GM19468 (cell line): ENCODE results near the gene BCR.

Experiments
- ATAC-seq: cut with Tn5 transposase; IDR thresholded peaks from one replicate; pipeline ENCODE4 v1.9.1; 2021; ENCODE audit warnings: mild to moderate bottlenecking, moderate library complexity, moderate number of reproducible peaks; ENCODE audit not compliant: unreplicated experiment; ENCODE audit errors: extremely low read depth

Gene BCR

DNA sequence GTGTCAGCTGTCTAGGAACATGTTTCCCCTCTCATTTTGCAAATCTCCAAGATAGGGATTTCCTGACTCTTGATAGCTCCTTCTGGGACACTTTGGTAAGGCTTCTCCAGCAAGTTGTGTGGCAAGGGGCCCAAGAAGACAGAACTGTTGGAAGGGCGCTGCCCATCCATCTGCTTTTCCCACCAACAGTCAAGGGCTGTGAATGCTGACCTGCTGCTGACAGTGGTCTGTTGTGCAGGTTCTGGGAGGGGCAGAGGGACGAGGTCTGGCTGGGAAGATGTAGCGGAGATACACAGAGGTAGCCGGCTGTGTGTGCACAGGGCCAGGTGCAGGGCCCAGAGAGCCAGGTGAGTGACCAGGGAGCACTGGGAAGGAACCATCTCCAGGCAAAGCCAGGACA lies 12.2 kb downstream of the BCR start:
- ATAC-seq, result no peak

DNA sequence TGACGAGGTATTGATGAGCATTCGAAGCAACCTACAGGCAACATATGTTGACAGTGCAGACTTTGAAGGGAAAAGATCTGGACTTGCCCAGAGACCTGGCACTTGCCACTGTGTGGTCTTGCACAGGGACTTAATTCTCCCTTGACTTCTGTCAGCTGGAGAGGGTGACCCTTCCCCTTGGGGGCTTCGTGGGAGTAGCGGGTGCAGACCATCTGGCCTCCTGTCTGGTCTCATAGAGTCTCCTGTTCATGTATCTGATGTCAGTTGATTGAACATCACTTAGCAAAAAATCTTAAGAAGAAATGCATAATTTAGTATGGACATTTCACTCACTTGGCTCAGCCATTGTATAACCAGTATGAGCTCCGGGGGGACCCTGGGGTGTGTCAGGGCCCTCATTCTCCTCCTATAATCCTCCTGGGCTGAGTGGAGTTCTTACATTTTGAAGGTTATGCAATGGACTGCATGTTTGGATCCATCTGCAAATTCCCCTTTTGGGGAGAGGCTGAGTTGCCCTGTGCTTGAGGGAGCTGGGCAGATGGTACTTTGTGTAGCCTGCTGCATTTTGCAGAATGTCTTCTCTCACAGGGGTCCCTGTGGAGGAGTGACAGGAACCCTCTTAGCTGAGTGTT lies 13.0 kb downstream of the BCR start:
- no peak for ATAC-seq

DNA sequence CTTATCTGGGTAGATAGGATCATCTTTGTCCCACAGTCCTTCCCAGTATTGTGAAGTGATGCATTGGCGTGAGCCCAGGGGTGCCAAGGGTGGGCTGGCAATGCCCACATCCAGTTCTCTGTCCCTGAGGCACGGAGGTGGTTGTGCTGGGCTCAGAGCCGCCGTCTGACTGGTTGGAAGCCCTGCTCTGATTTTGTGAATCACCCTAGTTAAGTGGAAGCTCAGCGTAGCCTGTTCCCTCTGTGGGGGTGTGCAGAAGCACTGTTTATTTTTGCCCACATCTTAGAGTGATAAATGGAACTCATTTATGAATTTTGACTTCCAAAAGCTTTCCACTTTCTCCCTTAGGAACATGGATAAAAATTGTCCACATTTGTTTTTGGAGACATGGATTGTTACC lies 13.6 kb downstream of the BCR start:
- ATAC-seq, result no peak

DNA sequence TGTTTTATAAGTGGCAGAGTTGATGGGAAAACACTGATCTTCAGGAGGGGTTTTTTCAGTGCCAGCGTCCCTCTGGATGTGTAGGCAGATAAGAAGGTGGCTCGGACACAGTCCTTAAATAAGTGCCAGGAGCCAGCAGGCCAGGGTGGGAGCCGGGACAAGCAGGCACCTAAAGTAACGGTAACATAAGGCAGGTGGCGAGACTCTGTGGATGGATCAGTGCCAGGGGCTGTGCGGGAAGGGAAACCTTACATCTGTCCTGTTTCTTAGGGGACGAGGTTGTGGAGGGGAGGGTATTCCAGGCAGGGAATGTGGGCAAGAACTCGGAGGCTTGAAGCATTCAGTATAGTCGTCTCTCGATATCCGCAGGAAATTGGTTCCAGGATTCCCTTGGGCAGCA lies 15.9 kb downstream of the BCR start:
- no peak for ATAC-seq

DNA sequence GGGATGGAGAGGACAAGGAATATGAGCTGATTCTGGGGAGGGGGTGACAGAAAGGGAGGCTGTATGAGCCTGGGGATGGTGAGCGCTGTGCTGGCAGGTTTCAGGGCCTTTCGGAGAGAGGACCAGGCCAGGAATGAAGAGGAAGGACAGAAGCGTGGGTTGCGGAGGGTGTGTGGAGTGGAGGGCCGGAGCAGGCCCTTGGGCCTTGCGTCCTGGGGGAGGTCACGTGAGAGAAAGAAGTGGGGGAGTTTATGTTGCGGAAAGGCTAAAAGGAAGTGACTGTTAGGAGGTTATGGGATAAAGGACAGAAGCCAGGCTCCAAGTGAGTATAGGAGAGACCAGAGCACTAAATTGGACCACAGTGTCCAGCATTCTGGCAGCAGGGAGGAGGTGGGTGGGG lies 17.5 kb downstream of the BCR start:
- ATAC-seq, result no peak

DNA sequence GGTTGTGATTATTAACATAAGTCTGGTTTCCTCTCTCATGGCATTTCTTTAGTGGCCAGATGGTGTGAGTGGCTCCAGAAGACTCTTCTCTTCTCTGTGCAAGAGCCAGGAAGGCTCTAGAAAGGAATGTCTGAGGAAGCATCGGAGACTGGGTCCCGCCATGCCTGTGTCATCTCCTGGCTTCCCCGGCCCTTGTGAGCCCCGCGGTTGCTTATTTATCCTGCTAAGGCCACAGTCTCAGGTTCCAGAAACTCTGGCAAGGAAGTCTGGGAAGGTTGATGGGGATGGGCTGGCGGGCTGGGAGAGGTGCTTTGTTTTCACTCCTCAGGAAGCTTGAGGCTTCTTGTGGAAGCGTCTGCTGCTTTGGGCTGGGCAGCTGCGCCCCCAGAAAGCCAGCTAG lies 18.9 kb downstream of the BCR start:
- no peak for ATAC-seq

DNA sequence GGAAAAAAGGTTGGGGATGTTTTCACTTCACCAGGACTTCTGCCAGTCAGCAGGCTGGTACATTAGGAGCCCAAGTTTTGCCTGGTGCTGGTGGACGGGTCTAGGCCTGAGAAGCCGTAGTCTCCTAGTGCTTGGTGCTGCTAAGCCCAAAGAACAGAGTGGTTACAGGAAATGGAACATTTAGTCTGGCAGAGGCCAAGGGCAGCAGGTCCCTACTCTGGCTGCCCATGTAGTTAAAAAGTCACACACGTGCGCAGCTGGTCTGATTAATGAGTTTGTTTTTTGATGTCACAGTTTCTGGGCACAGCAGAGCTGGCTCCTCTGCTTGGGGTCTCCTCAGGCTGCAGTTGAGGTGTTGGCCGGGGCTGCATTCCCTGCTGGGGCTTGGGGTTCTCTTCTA lies 20.6 kb downstream of the BCR start:
- no peak for ATAC-seq

DNA sequence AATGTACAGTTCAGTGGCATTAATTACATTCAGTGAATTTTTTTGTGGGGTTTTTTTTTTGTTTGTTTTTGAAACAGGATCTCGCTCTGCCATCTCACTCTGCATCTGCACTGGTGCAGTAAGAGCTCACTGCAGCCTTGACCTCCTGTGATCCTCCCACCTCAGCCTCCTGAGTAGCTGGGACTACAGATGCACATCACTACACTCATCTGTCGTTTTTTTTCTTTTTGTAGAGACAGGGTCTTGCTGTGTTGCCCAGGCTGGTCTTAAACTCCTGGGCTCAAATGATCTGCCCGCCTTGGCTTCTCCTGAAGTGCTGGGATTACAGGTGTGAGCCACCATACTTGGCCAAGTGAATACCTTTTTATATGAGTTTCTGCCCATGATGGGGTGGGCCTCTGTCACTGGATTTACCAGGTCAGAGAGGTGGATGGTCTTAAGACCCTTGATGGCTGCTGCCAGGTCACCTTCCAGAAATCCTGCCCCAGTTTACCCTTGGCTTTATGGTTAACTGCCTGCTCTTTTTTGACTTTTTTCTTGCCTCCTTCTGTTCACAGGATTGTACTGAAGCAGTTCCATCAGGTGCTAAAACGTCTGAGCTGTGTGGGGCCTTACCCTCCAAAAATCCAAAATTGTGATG lies 22.6 kb downstream of the BCR start:
- ATAC-seq, result no peak

DNA sequence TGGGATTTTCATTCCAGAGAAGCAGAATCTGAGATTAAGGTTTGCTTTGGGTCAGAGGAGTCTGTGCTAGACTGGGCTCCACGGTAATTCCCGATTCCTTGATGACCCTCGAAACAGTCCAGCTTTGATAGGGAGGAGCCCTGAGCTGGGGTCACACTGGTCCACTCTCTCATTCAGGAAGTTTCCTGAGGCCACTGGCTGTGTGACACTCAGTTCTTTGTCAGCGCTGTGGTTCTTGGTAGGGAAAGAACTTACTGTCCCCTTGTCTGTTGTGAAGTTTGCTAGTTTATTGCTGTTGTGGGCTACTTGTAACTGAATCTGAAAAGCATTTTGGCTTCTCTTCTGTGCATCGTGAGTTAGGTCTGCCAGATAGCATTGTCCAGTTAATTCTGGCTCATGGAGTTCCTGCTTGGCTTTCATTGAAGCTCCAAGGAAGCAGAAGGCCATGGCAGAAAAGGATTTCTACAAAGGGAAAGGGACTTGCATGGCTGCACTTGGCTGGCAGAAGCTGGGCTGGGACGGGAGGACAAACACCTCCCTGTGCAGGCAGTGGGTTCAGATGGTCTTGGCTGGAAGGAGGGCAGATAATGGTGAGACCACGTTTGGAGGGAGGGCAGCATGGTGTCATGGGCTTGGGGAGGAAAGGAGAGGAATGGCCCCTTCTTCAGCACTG lies 23.3 kb downstream of the BCR start:
- ATAC-seq, result no peak

DNA sequence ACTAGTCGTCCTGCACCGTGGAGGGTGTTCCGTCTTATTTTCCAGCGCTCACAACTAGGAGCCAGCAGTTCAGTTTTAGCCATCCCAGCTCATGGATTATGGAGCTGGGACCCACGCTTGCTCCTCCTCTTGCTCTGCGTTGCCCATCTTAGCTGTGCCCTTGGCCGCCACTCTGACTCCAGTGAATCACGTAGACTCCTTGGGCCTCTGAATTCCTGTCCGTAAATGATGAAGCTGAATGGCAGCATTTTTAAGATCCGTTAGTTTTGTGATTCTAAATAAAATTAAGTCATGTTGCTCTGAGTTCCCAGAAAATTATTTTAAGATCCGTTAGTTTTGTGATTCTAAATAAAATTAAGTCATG lies 23.8 kb downstream of the BCR start:
- ATAC-seq, result no peak

DNA sequence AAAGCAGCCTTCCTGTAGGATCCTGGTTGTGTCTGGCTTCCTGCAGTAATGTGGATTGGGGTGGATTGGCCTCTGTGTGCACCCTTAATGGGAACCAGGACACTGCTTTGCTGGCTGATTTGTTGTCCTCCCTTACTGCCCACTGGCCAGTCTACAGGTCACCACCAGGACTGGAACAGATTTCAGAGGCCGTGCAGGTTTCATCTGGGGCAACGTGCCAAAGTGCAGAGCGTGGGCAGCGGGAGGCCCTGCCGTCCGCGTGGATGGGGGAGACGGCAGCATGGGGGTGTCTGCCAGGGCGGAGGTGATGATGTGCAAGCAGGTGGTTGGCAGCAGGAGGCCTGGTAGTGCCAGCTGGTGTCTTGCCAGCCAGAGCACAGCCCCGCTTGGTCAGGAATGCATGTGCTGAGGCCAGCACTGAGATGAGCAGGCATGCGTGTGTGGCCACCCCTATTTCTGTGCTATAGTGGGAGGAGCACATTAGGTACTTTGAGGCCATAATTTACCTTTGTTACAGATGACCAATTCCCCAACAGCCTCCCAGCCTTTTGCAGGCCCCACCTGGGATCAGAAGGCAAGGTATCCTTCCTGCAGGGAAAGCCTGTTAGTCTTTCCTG lies 24.3 kb downstream of the BCR start:
- no peak for ATAC-seq

DNA sequence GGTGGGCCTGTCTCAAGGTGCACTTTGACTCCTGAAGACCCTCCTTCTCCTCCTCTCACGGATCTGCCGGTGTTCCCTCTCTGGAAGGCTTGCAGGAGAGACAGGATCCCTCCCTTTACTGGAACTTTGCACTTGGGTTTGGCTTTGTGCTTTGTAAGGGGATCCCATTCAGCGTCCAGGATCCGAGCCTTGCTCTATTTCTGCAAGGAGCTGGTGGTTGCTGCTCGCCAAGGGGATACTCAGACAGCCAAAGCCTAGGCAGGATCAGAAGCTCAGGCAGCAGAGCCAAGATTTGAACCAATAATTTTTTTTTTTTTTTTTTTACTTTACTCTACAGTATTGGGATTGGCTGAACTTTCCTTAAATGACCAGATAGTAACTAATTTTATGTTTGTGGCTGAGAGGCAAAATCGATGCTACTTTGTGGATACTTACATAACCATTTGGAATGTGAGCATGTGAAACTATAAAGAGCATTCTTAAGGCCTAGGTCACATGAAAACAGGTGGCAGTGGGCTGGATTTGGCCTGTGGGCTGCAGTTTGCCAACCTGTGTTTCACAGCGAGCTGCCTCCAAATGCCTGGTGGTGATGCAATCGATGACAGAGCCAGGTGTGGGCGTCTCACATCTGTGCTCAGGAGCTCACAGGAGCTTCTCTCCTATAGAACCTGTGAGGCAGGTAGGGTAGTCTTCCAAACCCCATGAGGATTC lies 25.2 kb downstream of the BCR start:
- ATAC-seq, result no peak

DNA sequence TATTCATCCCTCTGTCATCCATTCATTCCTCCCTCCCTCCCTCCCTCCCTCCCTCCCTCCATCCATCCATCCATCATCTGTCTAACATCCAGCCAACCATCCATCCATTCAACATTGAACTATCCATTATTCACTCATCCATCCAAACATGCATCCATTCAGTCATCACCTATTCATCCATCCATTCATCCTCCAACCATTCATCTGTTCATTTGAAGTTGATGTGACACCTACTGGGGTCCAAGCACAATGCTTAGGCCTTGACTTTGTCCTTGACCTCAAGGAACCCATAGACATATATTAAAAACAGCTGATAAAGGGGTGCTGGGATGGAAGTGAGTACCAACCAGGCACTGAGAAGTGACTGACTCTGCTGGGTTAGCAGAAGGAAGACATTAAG lies 26.6 kb downstream of the BCR start:
- ATAC-seq, result no peak

DNA sequence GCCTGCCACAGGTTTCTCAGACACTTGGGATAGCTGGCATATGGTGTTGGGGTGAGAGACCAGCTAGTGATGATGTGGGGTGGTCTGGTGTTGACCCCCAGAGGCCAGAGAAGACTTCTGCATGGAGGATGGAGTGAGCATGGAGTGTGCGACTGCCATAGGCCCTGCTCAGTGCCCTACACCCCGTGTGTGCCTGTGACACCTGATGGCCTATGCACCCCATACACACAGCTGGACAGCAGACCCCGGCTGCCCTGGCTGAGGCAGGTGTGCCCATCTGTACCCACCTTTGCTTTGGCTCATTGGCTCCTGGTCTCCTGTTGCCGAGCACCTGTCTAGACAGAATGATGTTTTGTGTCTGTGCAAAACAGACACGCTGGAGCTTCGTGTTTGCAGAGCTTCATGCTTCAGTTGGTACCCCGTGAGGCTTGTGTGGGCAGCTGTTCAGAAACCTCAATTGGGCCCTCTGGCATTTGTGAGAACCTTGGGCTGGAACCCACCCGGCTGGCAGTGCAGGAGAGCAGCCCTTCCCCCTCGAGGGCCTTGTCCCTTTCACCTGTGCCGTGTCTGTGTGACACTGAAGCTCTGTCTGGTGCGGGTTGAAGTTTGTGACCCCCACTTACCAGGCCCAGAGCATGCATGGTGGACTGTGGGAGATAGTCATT lies 27.6 kb downstream of the BCR start:
- no peak for ATAC-seq

DNA sequence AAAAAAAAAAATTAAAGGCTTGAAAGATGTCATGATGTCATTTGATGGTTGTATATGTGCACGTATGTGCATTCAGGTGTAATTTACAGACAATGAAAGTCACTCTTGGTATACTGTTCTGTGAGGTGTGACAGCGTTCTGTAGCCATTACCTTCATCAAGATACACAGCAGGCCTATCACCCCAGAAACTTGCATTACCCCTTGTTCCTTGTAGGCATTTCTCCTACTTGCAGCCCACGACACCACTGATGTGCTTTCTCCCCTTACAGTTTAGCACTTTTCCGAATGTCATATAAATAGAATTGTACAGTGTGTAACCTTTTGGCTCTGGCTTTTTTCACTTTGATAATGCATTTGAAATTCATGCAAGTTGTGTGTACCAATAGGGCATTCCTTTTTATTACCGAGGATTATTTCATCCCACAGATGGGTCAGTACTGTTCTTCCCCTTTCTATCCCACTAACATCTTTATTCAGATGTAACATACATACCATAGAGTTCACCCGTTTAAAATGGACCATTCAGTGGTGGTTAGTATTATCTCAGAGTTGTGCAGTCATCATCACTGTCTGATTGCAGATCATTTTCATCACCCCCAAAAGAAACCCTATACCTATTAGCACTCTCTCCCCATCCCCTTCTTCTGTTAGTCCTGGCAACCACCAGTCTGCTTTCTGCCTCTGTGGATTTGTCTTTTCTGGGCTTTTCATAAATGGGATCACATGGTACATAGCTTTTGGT lies 30.3 kb downstream of the BCR start:
- no peak for ATAC-seq

DNA sequence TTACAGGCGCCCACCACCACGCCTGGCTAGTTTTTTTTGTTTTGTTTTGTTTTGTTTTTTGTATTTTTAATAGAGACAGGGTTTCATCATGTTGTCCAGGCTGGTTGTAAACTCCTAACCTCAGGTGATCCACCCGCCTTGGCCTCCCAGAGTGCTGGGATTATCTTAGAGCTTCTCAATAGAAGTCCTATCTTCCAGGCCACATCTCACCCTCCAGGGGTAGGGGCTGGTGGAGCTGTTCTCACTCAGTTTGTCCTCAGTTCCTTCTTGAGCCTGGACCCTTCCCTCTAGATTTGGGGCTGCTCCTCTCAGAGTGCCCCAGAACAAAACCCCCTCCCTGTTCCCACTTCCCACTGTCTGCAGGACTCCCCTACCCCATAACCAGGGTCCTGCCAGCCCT lies 31.3 kb downstream of the BCR start:
- no peak for ATAC-seq

DNA sequence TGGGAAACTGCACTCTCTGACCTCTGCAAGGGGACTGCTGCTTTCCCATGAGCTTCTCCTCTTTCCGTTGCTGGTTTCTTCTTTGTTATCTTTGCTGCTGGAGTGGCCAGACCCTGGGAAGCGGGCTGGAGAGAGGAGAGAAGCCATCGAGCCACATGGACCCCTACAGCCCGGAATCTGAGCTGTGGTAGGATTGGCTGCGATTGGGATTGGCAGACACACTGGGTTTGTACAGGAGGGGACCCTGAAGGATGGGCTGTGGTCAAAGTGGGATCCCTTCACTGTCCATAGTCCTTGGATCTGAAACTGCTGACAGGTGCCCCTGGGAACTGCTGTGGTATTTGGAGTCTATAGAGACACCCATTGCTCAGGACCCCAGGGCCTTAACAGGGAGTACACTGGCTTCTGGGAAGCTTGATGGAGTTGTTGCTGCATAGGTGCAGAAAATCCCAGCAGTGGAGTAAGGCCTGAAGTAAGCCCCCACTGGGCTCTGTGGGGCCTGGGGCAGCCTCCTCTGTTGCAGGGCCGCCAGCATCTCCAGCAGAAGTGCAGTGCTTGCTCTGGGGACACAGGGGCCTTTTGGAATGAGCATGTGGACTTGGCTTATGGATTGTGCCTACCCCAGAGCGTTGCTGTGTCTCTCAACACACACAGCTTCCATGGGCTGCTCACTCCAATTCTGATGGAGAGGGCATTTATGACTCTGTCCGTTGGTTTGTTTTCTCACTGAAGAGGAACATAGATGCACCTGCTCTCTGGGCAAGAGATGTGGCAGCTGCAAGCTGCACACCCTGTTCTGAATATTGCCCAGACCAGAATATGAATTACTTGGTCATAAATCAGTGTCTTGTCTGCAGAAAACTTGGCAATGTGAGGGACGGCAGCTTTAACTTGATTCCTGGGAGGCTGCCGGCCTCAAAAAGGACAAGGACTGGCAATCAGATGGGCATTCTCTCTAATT lies 32.0 kb downstream of the BCR start:
- ATAC-seq, result no peak

DNA sequence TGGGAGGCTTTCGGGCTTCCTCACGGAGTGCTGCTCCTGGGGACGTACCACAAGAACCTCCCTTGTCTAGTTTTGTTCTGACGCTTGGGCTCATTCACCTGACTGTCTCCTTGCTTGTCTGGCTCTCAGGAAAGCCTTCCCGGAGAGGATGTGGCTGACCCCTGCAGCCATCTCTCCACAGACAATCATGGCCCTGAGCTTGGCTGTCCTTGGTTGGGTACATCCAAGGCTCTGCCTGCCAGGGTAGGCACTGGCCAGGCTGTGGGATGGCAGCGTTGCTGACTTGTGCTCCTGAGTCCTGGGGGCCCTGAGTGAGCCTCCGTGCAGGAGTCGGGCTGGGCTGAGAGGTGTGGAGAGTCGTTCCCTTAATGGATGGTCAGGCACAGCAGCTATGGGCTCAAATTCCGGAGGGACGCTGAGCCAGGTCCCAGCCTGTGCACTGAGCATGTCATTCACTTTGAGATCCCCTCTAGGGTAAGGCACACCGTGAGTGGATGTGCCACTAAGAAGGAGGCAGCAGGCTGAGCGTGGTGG lies 32.8 kb downstream of the BCR start:
- no peak for ATAC-seq
